HepG2 (cell line): ENCODE measurements around the gene BCDIN3D. TPM values are rescaled to one million over a fixed set of nuclear protein-coding genes. Genes with fewer than 3 reads are reported as not detected.

Source experiments
- CC2D1A ChIP-seq: sonication (generic); formaldehyde crosslinking; IDR thresholded peaks from 2 replicates; pipeline ENCODE4 v1.8.1; 2023; ENCODE audit warnings: mild to moderate bottlenecking, missing genetic modification reagents
- EEA1 ChIP-seq: sonication (generic); formaldehyde crosslinking; IDR thresholded peaks from 2 replicates; pipeline ENCODE4 v1.5.1; 2020; ENCODE audit warnings: mild to moderate bottlenecking, missing genetic modification reagents, borderline replicate concordance
- ELF4 ChIP-seq: sonication (generic); formaldehyde crosslinking; IDR thresholded peaks from 2 replicates; pipeline ENCODE4 v1.5.0; 2020; ENCODE audit warnings: missing genetic modification reagents, mild to moderate bottlenecking, moderate library complexity, borderline replicate concordance
- EZH2 ChIP-seq: conservative IDR thresholded peaks from 2 replicates; pipeline ENCODE4 v1.6.1; 2012; ENCODE audit warnings: mild to moderate bottlenecking, low read depth, low read length, moderate library complexity
- MIER3 ChIP-seq: IDR thresholded peaks from 2 replicates; pipeline ENCODE4 v1.6.1; 2016; ENCODE audit warnings: missing compliant biosample characterization, borderline replicate concordance
- NCOA1 ChIP-seq: sonication (generic); formaldehyde crosslinking; IDR thresholded peaks from 2 replicates; pipeline ENCODE4 v1.9.0; 2021; ENCODE audit warnings: missing genetic modification reagents
- NKX3-1 ChIP-seq: sonication (generic); formaldehyde crosslinking; IDR thresholded peaks from 2 replicates; pipeline ENCODE4 v1.5.0; 2020; ENCODE audit warnings: missing genetic modification reagents
- RBM22 ChIP-seq: fragments of 200-400 bp; formaldehyde crosslinking; optimal IDR thresholded peaks from 2 replicates; pipeline ENCODE3; 2017; ENCODE audit warnings: mild to moderate bottlenecking, low read length, moderate library complexity
- SRSF4 ChIP-seq: fragments of 200-400 bp; formaldehyde crosslinking; IDR thresholded peaks from one replicate; pipeline ENCODE4 v1.6.1; 2018; ENCODE audit warnings: mild to moderate bottlenecking, low read depth, low read length, moderate library complexity; ENCODE audit not compliant: poor library complexity, severe bottlenecking
- THYN1 ChIP-seq: sonication (generic); formaldehyde crosslinking; IDR thresholded peaks from 2 replicates; pipeline ENCODE4 v1.8.1; 2023; ENCODE audit warnings: low read depth, mild to moderate bottlenecking, moderate library complexity, missing genetic modification reagents, borderline replicate concordance
- ZMYM2 ChIP-seq: sonication (generic); formaldehyde crosslinking; IDR thresholded peaks from 2 replicates; pipeline ENCODE4 v1.8.0; 2022; ENCODE audit warnings: mild to moderate bottlenecking, missing genetic modification reagents
- ZNF124 ChIP-seq: sonication (generic); formaldehyde crosslinking; IDR thresholded peaks from 2 replicates; pipeline ENCODE4 v1.4.0; 2020; ENCODE audit warnings: missing genetic modification reagents
- ZNF138 ChIP-seq: sonication (generic); formaldehyde crosslinking; IDR thresholded peaks from 2 replicates; pipeline ENCODE4 v1.5.0; 2020; ENCODE audit warnings: mild to moderate bottlenecking, low read depth, missing genetic modification reagents
- ZNF350 ChIP-seq: sonication (generic); formaldehyde crosslinking; IDR thresholded peaks from 2 replicates; pipeline ENCODE4 v1.4.0; 2020; ENCODE audit warnings: mild to moderate bottlenecking, low read depth, missing genetic modification reagents, borderline replicate concordance
- ZNF446 ChIP-seq: sonication (generic); formaldehyde crosslinking; IDR thresholded peaks from 2 replicates; pipeline ENCODE4 v1.5.0; 2020; ENCODE audit warnings: mild to moderate bottlenecking, missing genetic modification reagents
- ZNF558 ChIP-seq: sonication (generic); formaldehyde crosslinking; IDR thresholded peaks from 2 replicates; pipeline ENCODE4 v1.9.0; 2022; ENCODE audit warnings: mild to moderate bottlenecking, missing genetic modification reagents, borderline replicate concordance
- ZNF674 ChIP-seq: sonication (generic); formaldehyde crosslinking; IDR thresholded peaks from 2 replicates; pipeline ENCODE4 v1.5.0; 2020; ENCODE audit warnings: low read depth, mild to moderate bottlenecking, missing genetic modification reagents
- ZNF790 ChIP-seq: sonication (generic); formaldehyde crosslinking; IDR thresholded peaks from 2 replicates; pipeline ENCODE4 v1.8.0; 2022; ENCODE audit warnings: missing genetic modification reagents, mild to moderate bottlenecking, borderline replicate concordance
- polyA plus RNA-seq, 8 experiments: library from polyadenylated mRNA; depleted of rRNA in 3 of 8; stranded (reverse) in 7 of 8; unstranded in 1 of 8; fragments of >200 nt; fragmentation: Illumina TruSeq in 4 of 8; extraction: Trizol in 4 of 8; gene quantifications; 2 replicates each; pipeline versions ENCODE4 v1.2.1 to v1.2.3, GENCODE V29; 2011 to 2016; ENCODE audit warnings: low read depth in 4 of 8, missing spikeins in 1 of 8, mixed read lengths in 1 of 8; ENCODE audit not compliant: insufficient read depth in 1 of 8
- total RNA-seq, 5 experiments: library from RNA; depleted of rRNA; stranded (reverse); fragments of >200 nt; fragmentation: Illumina TruSeq; extraction: Trizol; gene quantifications; 2 replicates each; pipeline ENCODE4 v1.2.3, GENCODE V29; 2016; ENCODE audit warnings: low read depth in 1 of 5
- TF ChIP-seq, protein P1 (sequence below): sonication (generic); formaldehyde crosslinking; IDR thresholded peaks from 2 replicates; pipeline ENCODE4 v1.4.0; 2020; ENCODE audit warnings: mild to moderate bottlenecking, missing genetic modification reagents
- TF ChIP-seq, protein P2 (sequence below): sonication (generic); formaldehyde crosslinking; IDR thresholded peaks from 2 replicates; pipeline ENCODE4 v1.5.1; 2020; ENCODE audit warnings: missing genetic modification reagents, mild to moderate bottlenecking, borderline replicate concordance
- TF ChIP-seq, protein P3 (sequence below): sonication (generic); formaldehyde crosslinking; IDR thresholded peaks from 2 replicates; pipeline ENCODE4 v1.4.0; 2020; ENCODE audit warnings: missing genetic modification reagents, borderline replicate concordance
- TF ChIP-seq, protein P4 (sequence below): sonication (generic); formaldehyde crosslinking; IDR thresholded peaks from 2 replicates; pipeline ENCODE4 v1.4.0; 2020; ENCODE audit warnings: missing genetic modification reagents, borderline replicate concordance

Gene BCDIN3D
- total and polyA plus RNA-seq, 2 of the 13 experiments (the other 11 are each of a cell fraction or from before 2014, with no cell fraction given): 2.2 to 2.5 TPM

DNA sequence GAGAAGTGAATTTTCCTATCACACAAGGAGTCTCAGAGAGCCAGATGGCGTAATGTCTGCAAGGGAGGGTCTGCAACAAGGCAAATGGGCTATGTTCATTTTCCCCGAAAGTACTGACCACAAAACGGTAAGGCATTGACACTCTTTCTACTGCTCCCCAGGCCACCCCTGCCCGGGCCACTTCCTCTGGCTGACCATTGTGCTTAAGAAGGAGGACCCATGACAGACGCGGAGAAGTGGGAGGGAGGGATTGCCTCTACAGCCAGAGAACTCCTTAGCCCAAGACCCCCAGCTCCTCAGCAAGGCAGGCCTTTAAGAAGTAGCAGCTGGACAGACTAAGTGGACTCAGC is 15.9 kb downstream of the BCDIN3D start (continued):
- TF ChIP-seq, protein P1, sequence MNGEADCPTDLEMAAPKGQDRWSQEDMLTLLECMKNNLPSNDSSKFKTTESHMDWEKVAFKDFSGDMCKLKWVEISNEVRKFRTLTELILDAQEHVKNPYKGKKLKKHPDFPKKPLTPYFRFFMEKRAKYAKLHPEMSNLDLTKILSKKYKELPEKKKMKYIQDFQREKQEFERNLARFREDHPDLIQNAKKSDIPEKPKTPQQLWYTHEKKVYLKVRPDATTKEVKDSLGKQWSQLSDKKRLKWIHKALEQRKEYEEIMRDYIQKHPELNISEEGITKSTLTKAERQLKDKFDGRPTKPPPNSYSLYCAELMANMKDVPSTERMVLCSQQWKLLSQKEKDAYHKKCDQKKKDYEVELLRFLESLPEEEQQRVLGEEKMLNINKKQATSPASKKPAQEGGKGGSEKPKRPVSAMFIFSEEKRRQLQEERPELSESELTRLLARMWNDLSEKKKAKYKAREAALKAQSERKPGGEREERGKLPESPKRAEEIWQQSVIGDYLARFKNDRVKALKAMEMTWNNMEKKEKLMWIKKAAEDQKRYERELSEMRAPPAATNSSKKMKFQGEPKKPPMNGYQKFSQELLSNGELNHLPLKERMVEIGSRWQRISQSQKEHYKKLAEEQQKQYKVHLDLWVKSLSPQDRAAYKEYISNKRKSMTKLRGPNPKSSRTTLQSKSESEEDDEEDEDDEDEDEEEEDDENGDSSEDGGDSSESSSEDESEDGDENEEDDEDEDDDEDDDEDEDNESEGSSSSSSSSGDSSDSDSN (CRISPR knock-in tag): no peak
- TF ChIP-seq ELF4 (CRISPR knock-in tag): no peak
- TF ChIP-seq ZNF790 (CRISPR knock-in tag): 0 out of 2 replicates have a peak, but pooled peaks have one; percentile 42
- TF ChIP-seq, protein P2, sequence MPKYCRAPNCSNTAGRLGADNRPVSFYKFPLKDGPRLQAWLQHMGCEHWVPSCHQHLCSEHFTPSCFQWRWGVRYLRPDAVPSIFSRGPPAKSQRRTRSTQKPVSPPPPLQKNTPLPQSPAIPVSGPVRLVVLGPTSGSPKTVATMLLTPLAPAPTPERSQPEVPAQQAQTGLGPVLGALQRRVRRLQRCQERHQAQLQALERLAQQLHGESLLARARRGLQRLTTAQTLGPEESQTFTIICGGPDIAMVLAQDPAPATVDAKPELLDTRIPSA (CRISPR knock-in tag): no peak
- no peak for TF ChIP-seq SRSF4
- TF ChIP-seq THYN1: no peak
- no peak for TF ChIP-seq ZNF558 (CRISPR knock-in tag)
- TF ChIP-seq RBM22: no peak
- no peak for TF ChIP-seq ZMYM2
- TF ChIP-seq, protein P3, sequence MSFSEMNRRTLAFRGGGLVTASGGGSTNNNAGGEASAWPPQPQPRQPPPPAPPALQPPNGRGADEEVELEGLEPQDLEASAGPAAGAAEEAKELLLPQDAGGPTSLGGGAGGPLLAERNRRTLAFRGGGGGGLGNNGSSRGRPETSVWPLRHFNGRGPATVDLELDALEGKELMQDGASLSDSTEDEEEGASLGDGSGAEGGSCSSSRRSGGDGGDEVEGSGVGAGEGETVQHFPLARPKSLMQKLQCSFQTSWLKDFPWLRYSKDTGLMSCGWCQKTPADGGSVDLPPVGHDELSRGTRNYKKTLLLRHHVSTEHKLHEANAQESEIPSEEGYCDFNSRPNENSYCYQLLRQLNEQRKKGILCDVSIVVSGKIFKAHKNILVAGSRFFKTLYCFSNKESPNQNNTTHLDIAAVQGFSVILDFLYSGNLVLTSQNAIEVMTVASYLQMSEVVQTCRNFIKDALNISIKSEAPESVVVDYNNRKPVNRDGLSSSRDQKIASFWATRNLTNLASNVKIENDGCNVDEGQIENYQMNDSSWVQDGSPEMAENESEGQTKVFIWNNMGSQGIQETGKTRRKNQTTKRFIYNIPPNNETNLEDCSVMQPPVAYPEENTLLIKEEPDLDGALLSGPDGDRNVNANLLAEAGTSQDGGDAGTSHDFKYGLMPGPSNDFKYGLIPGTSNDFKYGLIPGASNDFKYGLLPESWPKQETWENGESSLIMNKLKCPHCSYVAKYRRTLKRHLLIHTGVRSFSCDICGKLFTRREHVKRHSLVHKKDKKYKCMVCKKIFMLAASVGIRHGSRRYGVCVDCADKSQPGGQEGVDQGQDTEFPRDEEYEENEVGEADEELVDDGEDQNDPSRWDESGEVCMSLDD (CRISPR knock-in tag): no peak
- TF ChIP-seq ZNF674 (CRISPR knock-in tag): no peak
- TF ChIP-seq ZNF446 (CRISPR knock-in tag): no peak
- TF ChIP-seq MIER3 (CRISPR knock-in tag): no peak
- no peak for TF ChIP-seq ZNF124 (CRISPR knock-in tag)
- TF ChIP-seq NKX3-1: no peak
- TF ChIP-seq ZNF350: no peak
- TF ChIP-seq EZH2: no peak
- no peak for TF ChIP-seq CC2D1A (CRISPR knock-in tag)
- no peak for TF ChIP-seq NCOA1
- TF ChIP-seq ZNF138 (CRISPR knock-in tag): no peak
- 0 out of 2 replicates have a peak, but pooled peaks have one; percentile 26 for TF ChIP-seq EEA1
- TF ChIP-seq, protein P4, sequence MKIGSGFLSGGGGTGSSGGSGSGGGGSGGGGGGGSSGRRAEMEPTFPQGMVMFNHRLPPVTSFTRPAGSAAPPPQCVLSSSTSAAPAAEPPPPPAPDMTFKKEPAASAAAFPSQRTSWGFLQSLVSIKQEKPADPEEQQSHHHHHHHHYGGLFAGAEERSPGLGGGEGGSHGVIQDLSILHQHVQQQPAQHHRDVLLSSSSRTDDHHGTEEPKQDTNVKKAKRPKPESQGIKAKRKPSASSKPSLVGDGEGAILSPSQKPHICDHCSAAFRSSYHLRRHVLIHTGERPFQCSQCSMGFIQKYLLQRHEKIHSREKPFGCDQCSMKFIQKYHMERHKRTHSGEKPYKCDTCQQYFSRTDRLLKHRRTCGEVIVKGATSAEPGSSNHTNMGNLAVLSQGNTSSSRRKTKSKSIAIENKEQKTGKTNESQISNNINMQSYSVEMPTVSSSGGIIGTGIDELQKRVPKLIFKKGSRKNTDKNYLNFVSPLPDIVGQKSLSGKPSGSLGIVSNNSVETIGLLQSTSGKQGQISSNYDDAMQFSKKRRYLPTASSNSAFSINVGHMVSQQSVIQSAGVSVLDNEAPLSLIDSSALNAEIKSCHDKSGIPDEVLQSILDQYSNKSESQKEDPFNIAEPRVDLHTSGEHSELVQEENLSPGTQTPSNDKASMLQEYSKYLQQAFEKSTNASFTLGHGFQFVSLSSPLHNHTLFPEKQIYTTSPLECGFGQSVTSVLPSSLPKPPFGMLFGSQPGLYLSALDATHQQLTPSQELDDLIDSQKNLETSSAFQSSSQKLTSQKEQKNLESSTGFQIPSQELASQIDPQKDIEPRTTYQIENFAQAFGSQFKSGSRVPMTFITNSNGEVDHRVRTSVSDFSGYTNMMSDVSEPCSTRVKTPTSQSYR (CRISPR knock-in tag): no peak
